Neuron (in vitro differentiated cells): ENCODE data around the gene PRRC2B.

ENCODE experiments used
- H2AFZ ChIP-seq: one replicate; pipeline ENCODE4 v1.6.1; 2013; ENCODE audit warnings: low read depth, mild to moderate bottlenecking, inconsistent platforms, low read length, moderate library complexity
- H3K27me3 ChIP-seq: one replicate; pipeline ENCODE4 v1.6.1; 2013; ENCODE audit warnings: low read length; ENCODE audit not compliant: insufficient read depth
- H3K36me3 ChIP-seq: one replicate; pipeline ENCODE4 v1.6.1; 2013; ENCODE audit warnings: low read length; ENCODE audit not compliant: insufficient read depth
- H3K4me1 ChIP-seq: one replicate; pipeline ENCODE4 v1.6.1; 2013; ENCODE audit warnings: low read length; ENCODE audit not compliant: insufficient read depth
- H3K4me3 ChIP-seq: 2 replicates; pipeline ENCODE4 v1.5.1; 2013; ENCODE audit warnings: mild to moderate bottlenecking, low read length, moderate library complexity
- H3K9me3 ChIP-seq: one replicate; pipeline ENCODE4 v1.6.1; 2013; ENCODE audit warnings: low read length

Gene PRRC2B

GRCh38 chr9:131406563-131407436 lies 12.9 kb downstream of the PRRC2B start:
- H2AFZ ChIP-seq: no peak overlapping the region
- no peaks in the 10 kb centered on the region for H3K27me3 ChIP-seq
- H3K9me3 ChIP-seq: no peaks in the 10 kb centered on the region
- H3K36me3 ChIP-seq: peaks cover 4% of the 10 kb centered on the region
- peaks cover 63% of the 10 kb centered on the region for H3K4me1 ChIP-seq
- H3K4me3 ChIP-seq: no peak overlapping the region

GRCh38 chr9:131407717-131408195 lies 13.9 kb downstream of the PRRC2B start:
- H3K4me1 ChIP-seq: peaks cover 53% of the 10 kb centered on the region
- no peak overlapping the region for H3K4me3 ChIP-seq
- H3K9me3 ChIP-seq: peaks cover 2% of the 10 kb centered on the region
- no peaks in the 10 kb centered on the region for H3K27me3 ChIP-seq
- no peak overlapping the region for H2AFZ ChIP-seq
- H3K36me3 ChIP-seq: peaks cover 8% of the 10 kb centered on the region

GRCh38 chr9:131409458-131409992 lies 15.6 kb downstream of the PRRC2B start:
- peaks cover 36% of the 10 kb centered on the region for H3K4me1 ChIP-seq
- H3K27me3 ChIP-seq: no peaks in the 10 kb centered on the region
- H3K4me3 ChIP-seq: no peak overlapping the region
- H3K9me3 ChIP-seq: peaks cover 6% of the 10 kb centered on the region
- no peak overlapping the region for H2AFZ ChIP-seq
- peaks cover 13% of the 10 kb centered on the region for H3K36me3 ChIP-seq

- Histone ChIP-seq H2AFZ (no peak overlapping the region), H3K9me3 (peaks cover 9% of the 10 kb centered on the region), H3K4me3 (no peak overlapping the region), H3K4me1 (peaks cover 31% of the 10 kb centered on the region), H3K27me3 (no peaks in the 10 kb centered on the region), H3K36me3 (peaks cover 17% of the 10 kb centered on the region)
These were observed 16.2 kb downstream of the PRRC2B start for GRCh38 chr9:131410044-131410491.

- Histone ChIP-seq H3K27me3 (no peaks in the 10 kb centered on the region), H3K9me3 (peaks cover 14% of the 10 kb centered on the region), H3K36me3 (peaks cover 26% of the 10 kb centered on the region), H3K4me3 (no peak overlapping the region), H3K4me1 (peaks cover 14% of the 10 kb centered on the region), H2AFZ (no peak overlapping the region)
These were observed 18.1 kb downstream of the PRRC2B start for GRCh38 chr9:131411719-131412681.

GRCh38 chr9:131416509-131416908 lies 22.6 kb downstream of the PRRC2B start:
- Histone ChIP-seq H3K4me3 (no peak overlapping the region), H3K9me3 (peaks cover 14% of the 10 kb centered on the region), H3K4me1 (peaks cover 43% of the 10 kb centered on the region), H3K36me3 (peaks cover 38% of the 10 kb centered on the region), H3K27me3 (no peaks in the 10 kb centered on the region), H2AFZ (no peak overlapping the region)

GRCh38 chr9:131417264-131418142 lies 23.6 kb downstream of the PRRC2B start:
- H3K4me3 ChIP-seq: no peak overlapping the region
- H3K36me3 ChIP-seq: peaks cover 38% of the 10 kb centered on the region
- H3K9me3 ChIP-seq: peaks cover 12% of the 10 kb centered on the region
- peaks cover 49% of the 10 kb centered on the region for H3K4me1 ChIP-seq
- H3K27me3 ChIP-seq: no peaks in the 10 kb centered on the region
- H2AFZ ChIP-seq: no peak overlapping the region

GRCh38 chr9:131418143-131419025 lies 24.5 kb downstream of the PRRC2B start:
- Histone ChIP-seq H2AFZ (no peak overlapping the region), H3K27me3 (no peaks in the 10 kb centered on the region), H3K4me3 (no peak overlapping the region), H3K36me3 (peaks cover 34% of the 10 kb centered on the region), H3K4me1 (peaks cover 55% of the 10 kb centered on the region), H3K9me3 (peaks cover 12% of the 10 kb centered on the region)

GRCh38 chr9:131419026-131419614 lies 25.2 kb downstream of the PRRC2B start:
- Histone ChIP-seq H3K4me1 (peaks cover 55% of the 10 kb centered on the region), H3K27me3 (no peaks in the 10 kb centered on the region), H2AFZ (no peak overlapping the region), H3K9me3 (peaks cover 10% of the 10 kb centered on the region), H3K36me3 (peaks cover 32% of the 10 kb centered on the region), H3K4me3 (no peak overlapping the region)

GRCh38 chr9:131419716-131420115 lies 25.8 kb downstream of the PRRC2B start:
- Histone ChIP-seq H3K9me3 (peaks cover 7% of the 10 kb centered on the region), H3K4me3 (no peak overlapping the region), H3K4me1 (peaks cover 55% of the 10 kb centered on the region), H2AFZ (no peak overlapping the region), H3K36me3 (peaks cover 31% of the 10 kb centered on the region), H3K27me3 (no peaks in the 10 kb centered on the region)

GRCh38 chr9:131420980-131421624 lies 27.2 kb downstream of the PRRC2B start:
- H3K4me3 ChIP-seq: no peak overlapping the region
- peaks cover 24% of the 10 kb centered on the region for H3K36me3 ChIP-seq
- no peaks in the 10 kb centered on the region for H3K9me3 ChIP-seq
- no peak overlapping the region for H2AFZ ChIP-seq
- H3K4me1 ChIP-seq: peaks cover 55% of the 10 kb centered on the region
- H3K27me3 ChIP-seq: no peaks in the 10 kb centered on the region
